Left ventricle myocardium inferior (tissue), 1 donor: ENCODE data around the gene TMEM106C. TPM values are rescaled to one million over a fixed set of nuclear protein-coding genes. Genes with fewer than 3 reads are reported as not detected.
A peak's percentile ranks its signal among the peaks of the same experiment; 100 is the strongest.

ENCODE experiments used
- DNase-seq: peaks from one replicate; pipeline ENCODE4 v3.0.0-alpha.2; 2020
- H3K27ac ChIP-seq: fragments of 200-600 bp; replicated peaks from 2 replicates; pipeline ENCODE4 v1.8.0; 2021
- H3K27me3 ChIP-seq: fragments of 200-600 bp; 2 replicates; pipeline ENCODE4 v1.8.0; 2021; ENCODE audit warnings: low read depth
- H3K36me3 ChIP-seq: fragments of 200-600 bp; 2 replicates; pipeline ENCODE4 v1.8.0; 2021
- H3K4me1 ChIP-seq: fragments of 200-600 bp; 2 replicates; pipeline ENCODE4 v1.8.0; 2021
- H3K4me3 ChIP-seq: fragments of 200-600 bp; 2 replicates; pipeline ENCODE4 v1.8.0; 2021; ENCODE audit warnings: mild to moderate bottlenecking, moderate library complexity
- H3K9me3 ChIP-seq: fragments of 200-600 bp; replicated peaks from 2 replicates; pipeline ENCODE4 v1.8.0; 2021
- CTCF ChIP-seq: fragments of 200-600 bp; IDR thresholded peaks from 2 replicates; pipeline ENCODE4 v1.8.0; 2021; ENCODE audit warnings: antibody characterized with exemption, mild to moderate bottlenecking, borderline replicate concordance
- intact Hi-C: fragments of 100-400 bp; cut with micrococcal nuclease; formaldehyde crosslinking; loops from one replicate; pipeline ENCODE4 v1.11.0; 2022
- total RNA-seq: library from RNA; stranded (reverse); fragmentation: NEBNext Ultra II Directional; extraction: Animal tissue kit (Norgen Biotek cat#: 25700); gene quantifications from one replicate; pipeline ENCODE4 v1.2.1, GENCODE V29; 2021
- donor health status: DM: no; HTN: yes; CAD: no; lungs with severe emphysema.

TMEM106C gene
- total RNA-seq, 1 donor from 2014 or later = 48.1 TPM

GRCh38 chr12:47931187-47931586 is 32.2 kb upstream of the TMEM106C start:
- H3K27ac ChIP-seq = no peak overlapping the region
- peaks cover 15% of the 10 kb centered on the region for H3K4me1 ChIP-seq
- no peak overlapping the region for H3K4me3 ChIP-seq
- H3K9me3 ChIP-seq = no peaks in the 10 kb centered on the region
- intact Hi-C loops = no loop called here
- TF ChIP-seq CTCF = no peak
- no peak for DNase-seq
- H3K36me3 ChIP-seq = no peaks in the 10 kb centered on the region
- H3K27me3 ChIP-seq = peaks cover 7% of the 10 kb centered on the region

- no peaks in the 10 kb centered on the region for H3K9me3 ChIP-seq
- intact Hi-C loops = no loop called here
- H3K36me3 ChIP-seq = no peaks in the 10 kb centered on the region
- no peak overlapping the region for H3K4me3 ChIP-seq
- TF ChIP-seq CTCF = no peak
- peak overlapping the region; percentile 43 for H3K27ac ChIP-seq
- peaks cover 29% of the 10 kb centered on the region for H3K4me1 ChIP-seq
- peak; percentile 73 for DNase-seq
- no peaks in the 10 kb centered on the region for H3K27me3 ChIP-seq
These were observed 28.2 kb upstream of the TMEM106C start for GRCh38 chr12:47935184-47935583.

GRCh38 chr12:47938093-47938492 is 25.3 kb upstream of the TMEM106C start:
- H3K27ac ChIP-seq = no peak overlapping the region
- no peak for DNase-seq
- H3K4me1 ChIP-seq = peaks cover 29% of the 10 kb centered on the region
- intact Hi-C loops = no loop called here
- peaks cover 27% of the 10 kb centered on the region for H3K27me3 ChIP-seq
- no peak overlapping the region for H3K4me3 ChIP-seq
- TF ChIP-seq CTCF = no peak
- H3K9me3 ChIP-seq = no peaks in the 10 kb centered on the region
- no peaks in the 10 kb centered on the region for H3K36me3 ChIP-seq

GRCh38 chr12:47938594-47938993 is 24.8 kb upstream of the TMEM106C start:
- no peak for TF ChIP-seq CTCF
- Histone ChIP-seq H3K4me1 (peaks cover 29% of the 10 kb centered on the region), H3K9me3 (no peaks in the 10 kb centered on the region), H3K27ac (no peak overlapping the region), H3K27me3 (peaks cover 30% of the 10 kb centered on the region), H3K36me3 (no peaks in the 10 kb centered on the region), H3K4me3 (no peak overlapping the region)
- intact Hi-C loops = no loop called here
- DNase-seq = no peak

- intact Hi-C loops = no loop called here
- Histone ChIP-seq H3K27ac (no peak overlapping the region), H3K36me3 (no peaks in the 10 kb centered on the region), H3K4me3 (no peak overlapping the region), H3K9me3 (no peaks in the 10 kb centered on the region), H3K27me3 (peaks cover 30% of the 10 kb centered on the region), H3K4me1 (peaks cover 29% of the 10 kb centered on the region)
- peak; percentile 65 for DNase-seq
- TF ChIP-seq CTCF = no peak
These were observed 24.3 kb upstream of the TMEM106C start for GRCh38 chr12:47939009-47939601.
